Stimulated activated naive CD8-positive, alpha-beta T cell treated with anti-CD3 and anti-CD28 coated beads, Interleukin-15, amount 100 ng/mL, for 72 hours (primary cell): ENCODE measurements around the gene SV2B.

Experiments
- ATAC-seq: fragments of 150-1000 bp; cut with Tn5 transposase; 2 replicates; pipeline ENCODE4 v1.10.0; 2021; ENCODE audit warnings: mild to moderate bottlenecking, moderate library complexity
- DNase-seq, 2 donors: peaks; one replicate each; pipeline ENCODE4 v3.0.0; 2021 to 2022
- H3K27ac Mint-ChIP-seq, 2 donors: one replicate each; pipeline ENCODE4 v1.8.0; 2022; ENCODE audit warnings: mild to moderate bottlenecking in 2 of 2, mixed read lengths in 2 of 2, moderate library complexity in 2 of 2
- H3K27me3 Mint-ChIP-seq: one replicate; pipeline ENCODE4 v1.8.0; 2022; ENCODE audit warnings: mixed read lengths
- H3K4me1 Mint-ChIP-seq: one replicate; pipeline ENCODE4 v1.8.0; 2022; ENCODE audit warnings: mild to moderate bottlenecking, mixed read lengths
- H3K4me3 Mint-ChIP-seq, 2 donors: one replicate each; pipeline ENCODE4 v1.8.0; 2022; ENCODE audit warnings: mild to moderate bottlenecking in 2 of 2, mixed read lengths in 2 of 2, moderate library complexity in 1 of 2
- H3K9me3 Mint-ChIP-seq, 2 donors: one replicate each; pipeline ENCODE4 v1.8.0; 2022; ENCODE audit warnings: mixed read lengths in 2 of 2

SV2B gene

DNA sequence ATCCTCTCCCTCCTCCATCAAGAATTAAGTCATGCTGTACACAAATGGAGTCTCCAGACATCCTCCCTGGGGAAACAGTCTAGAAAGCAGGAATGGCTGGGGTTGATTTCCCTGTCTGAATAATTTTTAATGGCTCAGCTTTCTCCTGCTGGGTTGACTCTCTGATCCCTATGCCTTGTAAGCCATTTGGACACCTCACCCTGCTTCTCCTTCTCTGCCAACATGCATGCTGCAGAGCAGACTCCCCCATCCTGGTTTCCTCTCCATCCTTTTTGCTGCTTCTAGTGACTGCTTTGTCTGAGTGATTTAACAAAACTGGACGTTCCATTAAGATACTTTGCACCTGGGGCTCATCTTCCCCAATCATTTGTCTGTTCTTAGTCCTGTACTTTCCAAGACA lies 22.2 kb downstream of the SV2B start:
- H3K4me3 Mint-ChIP-seq, result no peak overlapping the region
- ATAC-seq, result no peak
- H3K9me3 Mint-ChIP-seq, result no peaks in the 10 kb centered on the region

DNA sequence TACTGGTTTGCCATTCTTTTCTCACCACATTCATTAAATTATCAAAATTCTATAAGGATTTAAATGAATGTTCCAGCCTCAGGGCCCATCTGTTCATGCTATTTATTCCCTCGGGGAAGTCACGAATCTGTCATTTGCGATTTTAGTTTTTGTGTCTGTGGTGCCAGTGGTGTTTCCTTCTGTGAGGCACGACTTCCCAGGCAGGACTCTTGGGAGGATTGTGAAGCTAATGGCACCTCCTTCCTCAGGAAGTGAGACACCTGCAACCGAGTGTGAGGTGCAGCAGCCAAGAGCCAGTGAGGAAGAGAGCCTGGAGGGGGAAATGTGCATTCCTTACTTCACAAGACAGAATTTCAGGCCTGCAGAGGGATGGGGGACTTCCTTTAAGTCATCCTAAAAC lies 24.1 kb downstream of the SV2B start:
- Mint-ChIP-seq H3K27ac (no peak overlapping the region), H3K4me3 (no peak overlapping the region), H3K27me3 (peaks cover 41% of the 10 kb centered on the region), H3K4me1 (no peaks in the 10 kb centered on the region), H3K9me3 (no peaks in the 10 kb centered on the region)
- no peak for DNase-seq
- ATAC-seq, result no peak

More for the DNA sequence above, 22.2 kb downstream of the SV2B start:
- H3K27ac Mint-ChIP-seq, result no peak overlapping the region
- no peak for DNase-seq
- peaks cover 55% of the 10 kb centered on the region for H3K27me3 Mint-ChIP-seq
- no peaks in the 10 kb centered on the region for H3K4me1 Mint-ChIP-seq

DNA sequence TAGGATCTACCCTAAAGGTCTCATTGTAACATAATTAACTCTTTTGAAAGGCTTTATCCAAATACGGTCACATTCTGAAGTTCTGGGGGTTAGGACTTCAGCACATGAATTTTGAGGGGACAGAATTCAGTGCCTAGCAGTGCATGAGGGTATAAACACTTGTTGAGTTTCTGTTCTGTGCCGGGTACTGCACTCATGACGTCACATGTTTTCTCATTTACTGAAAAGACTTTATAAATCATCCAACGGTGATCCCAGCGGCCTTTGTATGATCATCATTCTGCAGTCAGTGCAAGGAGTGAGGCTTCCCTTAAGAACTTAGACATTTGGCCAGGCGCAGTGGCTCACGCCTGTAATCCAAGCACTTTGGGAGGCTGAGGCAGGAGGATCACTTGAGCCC lies 25.1 kb downstream of the SV2B start:
- Mint-ChIP-seq H3K27ac (no peak overlapping the region), H3K4me3 (no peak overlapping the region), H3K4me1 (no peaks in the 10 kb centered on the region), H3K9me3 (no peaks in the 10 kb centered on the region), H3K27me3 (peaks cover 41% of the 10 kb centered on the region)
- DNase-seq, result no peak
- ATAC-seq, result no peak

DNA sequence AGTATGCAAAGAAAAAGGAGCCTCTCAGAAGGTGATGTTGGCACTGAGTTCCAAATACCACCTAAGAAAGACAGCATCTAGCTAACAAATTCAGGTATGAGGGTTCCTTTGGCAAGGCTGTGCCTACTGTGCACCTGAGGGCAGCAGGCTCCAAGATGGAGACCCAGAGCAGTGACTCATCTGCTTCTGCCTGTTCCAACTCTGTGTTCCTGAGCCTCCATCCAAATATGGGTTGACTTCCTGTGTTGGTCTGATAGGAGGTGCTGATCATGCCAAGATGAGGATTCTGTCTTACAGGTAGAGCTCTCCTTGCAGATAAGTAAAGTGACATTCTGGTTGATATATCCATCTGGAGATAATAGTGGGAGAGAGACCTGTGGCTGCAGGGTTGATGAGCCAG lies 26.0 kb downstream of the SV2B start:
- no peaks in the 10 kb centered on the region for H3K4me1 Mint-ChIP-seq
- no peak for DNase-seq
- peaks cover 41% of the 10 kb centered on the region for H3K27me3 Mint-ChIP-seq
- no peak overlapping the region for H3K27ac Mint-ChIP-seq
- no peaks in the 10 kb centered on the region for H3K9me3 Mint-ChIP-seq
- no peak overlapping the region for H3K4me3 Mint-ChIP-seq
- no peak for ATAC-seq

DNA sequence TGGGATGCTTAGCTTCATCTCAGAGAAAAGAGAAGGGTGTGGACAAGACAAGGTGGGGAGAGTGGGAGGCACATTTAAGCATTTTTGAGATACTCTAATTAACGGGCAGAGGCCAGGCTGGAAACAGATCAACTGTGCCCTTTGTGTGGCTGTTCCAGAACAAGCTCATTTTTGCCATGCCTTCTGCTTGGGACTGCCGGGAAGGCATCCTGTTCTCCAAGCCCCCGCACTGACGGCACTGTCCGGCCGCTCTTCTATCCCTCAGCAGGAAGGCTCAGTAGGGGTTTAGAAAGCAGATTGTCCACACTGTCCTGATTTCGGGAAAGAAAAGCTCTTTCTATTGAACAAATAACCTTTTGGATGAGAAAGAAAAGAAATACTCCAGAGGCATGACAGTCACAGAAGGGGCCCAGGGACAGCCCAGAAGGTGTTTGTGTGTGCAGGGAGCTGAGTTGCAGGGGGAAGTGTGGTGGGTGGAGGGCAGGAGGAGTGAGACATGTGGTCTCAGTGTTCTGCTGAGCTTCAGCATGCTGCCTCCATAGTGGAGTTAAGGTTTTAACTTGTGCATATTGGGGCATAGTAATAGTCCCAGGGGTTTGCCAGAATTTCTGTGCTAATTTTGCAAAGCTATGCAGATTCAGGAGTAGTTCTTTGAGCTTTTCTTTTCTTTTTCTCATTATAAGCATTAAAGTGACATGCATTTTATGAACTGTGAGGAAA lies 27.3 kb downstream of the SV2B start:
- Mint-ChIP-seq H3K27ac (no peak overlapping the region), H3K4me3 (no peak overlapping the region), H3K27me3 (peaks cover 34% of the 10 kb centered on the region), H3K4me1 (no peaks in the 10 kb centered on the region), H3K9me3 (no peaks in the 10 kb centered on the region)
- ATAC-seq, result no peak
- DNase-seq, result no peak

DNA sequence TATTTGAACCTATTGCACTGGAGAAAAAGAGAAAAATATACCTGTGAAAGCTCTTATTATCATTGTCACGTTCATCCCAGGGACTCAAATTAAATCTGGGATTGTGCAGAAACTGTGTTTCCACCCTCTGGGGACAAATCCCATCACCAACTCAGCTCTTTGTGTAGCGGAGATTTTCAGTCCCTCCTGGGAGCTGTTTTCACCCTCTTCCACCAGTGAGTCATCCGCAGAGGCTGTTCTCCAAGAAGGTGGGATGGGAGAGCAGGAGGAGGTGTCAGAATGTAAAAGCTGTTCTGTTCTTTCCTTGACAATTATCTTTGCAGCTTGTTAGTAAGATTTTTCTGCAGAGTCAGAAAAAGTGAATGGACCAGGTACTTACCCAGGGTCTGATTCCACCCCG lies 28.0 kb downstream of the SV2B start:
- ATAC-seq, result no peak
- Mint-ChIP-seq H3K4me1 (no peaks in the 10 kb centered on the region), H3K4me3 (no peak overlapping the region), H3K27me3 (peaks cover 31% of the 10 kb centered on the region), H3K27ac (no peak overlapping the region), H3K9me3 (no peaks in the 10 kb centered on the region)
- no peak for DNase-seq

DNA sequence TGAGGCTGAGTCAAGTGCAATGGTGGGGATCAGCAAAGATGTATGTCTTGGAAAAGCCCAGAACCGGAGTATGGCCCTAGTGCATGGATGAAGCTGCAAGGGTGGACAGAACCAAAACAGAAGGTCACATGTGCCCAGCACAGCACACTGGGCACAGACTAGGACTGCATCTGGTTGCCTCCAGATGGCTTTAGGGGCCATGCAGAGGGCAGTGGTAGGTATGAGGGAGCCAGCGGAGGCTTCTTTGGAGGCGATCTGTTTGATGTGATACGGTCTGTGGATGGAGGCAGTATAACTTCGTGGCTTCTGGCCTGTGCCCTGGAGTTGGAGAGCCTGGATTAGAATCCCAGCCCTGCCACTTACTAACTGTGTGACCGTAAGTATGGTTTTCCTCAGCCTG lies 29.4 kb downstream of the SV2B start:
- no peak for DNase-seq
- Mint-ChIP-seq H3K27me3 (peaks cover 18% of the 10 kb centered on the region), H3K9me3 (no peaks in the 10 kb centered on the region), H3K27ac (no peak overlapping the region), H3K4me1 (no peaks in the 10 kb centered on the region), H3K4me3 (no peak overlapping the region)
- no peak for ATAC-seq

DNA sequence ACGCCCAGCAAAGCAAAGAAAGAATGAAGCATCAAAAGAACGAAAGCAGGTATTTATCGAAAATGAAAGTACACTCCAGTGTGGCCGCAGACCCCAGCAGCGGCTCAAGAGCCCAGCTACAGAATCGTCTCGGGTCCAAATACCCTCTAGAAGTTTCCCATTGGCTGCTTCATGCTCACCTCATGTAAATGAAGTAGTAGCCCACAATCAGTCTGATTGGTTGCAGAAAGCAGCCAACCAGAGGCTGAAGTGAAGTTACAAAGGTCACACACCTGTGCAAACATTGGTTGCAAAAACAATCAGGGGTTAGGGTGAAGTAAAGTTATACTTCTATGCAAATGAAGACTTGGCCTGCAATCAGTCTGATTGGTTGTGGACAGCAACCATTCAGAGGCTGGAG lies 32.0 kb downstream of the SV2B start:
- H3K27me3 Mint-ChIP-seq, result peaks cover 27% of the 10 kb centered on the region
- no peak for ATAC-seq

DNA sequence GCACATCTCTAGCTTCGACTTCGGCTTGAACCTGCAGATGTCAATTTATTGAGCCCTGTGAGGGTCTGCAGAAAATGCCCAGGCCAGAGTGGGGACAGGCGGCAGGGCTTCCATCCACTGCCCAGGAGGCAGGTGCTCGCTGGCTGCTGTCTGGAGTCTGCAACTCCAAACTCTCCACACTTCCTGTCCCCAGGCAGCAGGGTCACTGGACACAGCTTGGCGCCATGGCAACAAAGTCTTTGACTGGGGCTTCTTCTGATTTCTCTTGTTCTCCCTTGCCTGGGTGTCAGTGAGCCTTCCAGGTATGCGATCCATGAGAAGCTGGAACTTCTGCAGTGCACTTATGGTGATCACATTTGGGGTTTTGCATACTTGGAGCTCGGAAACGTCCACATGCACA lies 33.5 kb downstream of the SV2B start:
- no peak for ATAC-seq
- Mint-ChIP-seq H3K4me1 (no peaks in the 10 kb centered on the region), H3K9me3 (no peaks in the 10 kb centered on the region), H3K27me3 (peaks cover 21% of the 10 kb centered on the region), H3K27ac (no peak overlapping the region), H3K4me3 (no peak overlapping the region)
- no peak for DNase-seq

More for the DNA sequence above, 32.0 kb downstream of the SV2B start:
- no peak overlapping the region for H3K27ac Mint-ChIP-seq
- DNase-seq, result no peak
- no peaks in the 10 kb centered on the region for H3K4me1 Mint-ChIP-seq
- no peaks in the 10 kb centered on the region for H3K9me3 Mint-ChIP-seq
- no peak overlapping the region for H3K4me3 Mint-ChIP-seq

DNA sequence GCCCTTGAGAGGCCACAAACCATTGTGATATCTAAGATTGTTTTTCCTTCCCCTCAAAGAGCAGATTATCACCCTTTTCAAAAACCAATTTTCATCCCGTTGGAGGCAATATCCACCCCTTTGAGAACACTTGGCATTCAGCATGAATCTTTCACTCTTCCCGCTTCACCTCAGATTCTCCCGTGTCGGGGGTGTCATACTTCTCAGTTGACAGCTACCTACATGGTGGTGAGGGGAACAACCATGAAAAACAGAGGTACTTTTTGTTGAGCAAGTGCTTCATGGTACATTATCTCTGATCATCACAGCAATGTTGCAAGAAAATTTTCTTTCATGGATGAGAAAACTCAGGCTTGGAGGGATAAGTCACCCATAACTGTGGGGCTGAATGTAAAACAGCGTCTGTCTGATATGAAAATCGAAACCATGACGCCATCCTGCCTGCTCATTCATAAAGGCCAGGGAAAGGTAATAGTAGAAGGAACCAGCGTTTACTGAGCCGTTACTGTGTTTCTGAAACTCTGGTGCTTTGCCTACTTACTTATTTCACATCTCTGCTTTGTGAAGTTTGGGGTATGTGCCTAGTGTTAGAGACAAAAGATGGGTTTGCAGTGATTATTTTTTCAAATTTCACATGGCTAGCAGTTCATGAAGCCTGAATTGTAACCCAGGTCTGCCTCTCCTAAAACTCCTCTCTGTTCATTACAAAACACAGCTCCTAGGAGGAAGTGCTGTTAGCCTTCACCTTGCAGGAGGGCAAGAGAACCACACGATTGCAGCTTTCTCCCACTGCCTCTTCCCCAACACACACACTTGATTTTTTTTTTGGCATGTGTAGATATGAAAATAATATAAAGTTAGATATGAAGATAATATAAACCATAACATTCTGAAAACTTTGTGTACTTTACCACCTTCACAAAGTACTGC lies 35.4 kb downstream of the SV2B start:
- Mint-ChIP-seq H3K9me3 (no peaks in the 10 kb centered on the region), H3K27ac (no peak overlapping the region), H3K4me1 (no peaks in the 10 kb centered on the region), H3K4me3 (no peak overlapping the region), H3K27me3 (peaks cover 21% of the 10 kb centered on the region)
- DNase-seq (no peak), ATAC-seq (no peak)

DNA sequence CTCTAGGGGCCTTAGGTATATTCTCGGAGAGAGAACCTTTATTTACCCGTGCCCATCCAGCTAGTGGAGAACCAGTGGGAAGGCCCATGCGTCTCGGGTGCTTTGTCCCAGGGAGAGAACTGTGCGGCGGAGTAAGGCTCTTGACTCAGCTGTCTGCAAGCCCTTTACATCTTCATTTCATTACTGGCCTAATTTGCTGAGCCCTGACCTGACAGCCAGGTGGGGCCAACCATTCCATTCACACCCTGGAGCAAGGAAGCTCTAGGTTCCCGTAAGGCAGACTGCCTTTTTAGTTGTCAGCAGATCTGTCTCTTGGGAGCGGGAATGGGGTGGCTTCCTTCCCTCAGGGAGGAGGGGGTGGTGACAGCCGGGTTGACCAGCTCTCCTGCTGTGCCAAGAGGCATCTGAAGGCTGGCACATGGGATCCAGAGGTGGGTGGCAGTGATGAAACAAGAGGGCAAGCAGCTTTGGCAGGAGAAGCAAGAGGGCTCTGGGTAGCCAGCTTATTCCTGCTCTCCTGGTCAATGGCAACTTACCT lies 36.4 kb downstream of the SV2B start:
- Mint-ChIP-seq H3K27ac (no peak overlapping the region), H3K9me3 (no peaks in the 10 kb centered on the region), H3K4me1 (no peaks in the 10 kb centered on the region), H3K4me3 (no peak overlapping the region), H3K27me3 (peaks cover 21% of the 10 kb centered on the region)
- DNase-seq, result no peak
- ATAC-seq, result no peak

DNA sequence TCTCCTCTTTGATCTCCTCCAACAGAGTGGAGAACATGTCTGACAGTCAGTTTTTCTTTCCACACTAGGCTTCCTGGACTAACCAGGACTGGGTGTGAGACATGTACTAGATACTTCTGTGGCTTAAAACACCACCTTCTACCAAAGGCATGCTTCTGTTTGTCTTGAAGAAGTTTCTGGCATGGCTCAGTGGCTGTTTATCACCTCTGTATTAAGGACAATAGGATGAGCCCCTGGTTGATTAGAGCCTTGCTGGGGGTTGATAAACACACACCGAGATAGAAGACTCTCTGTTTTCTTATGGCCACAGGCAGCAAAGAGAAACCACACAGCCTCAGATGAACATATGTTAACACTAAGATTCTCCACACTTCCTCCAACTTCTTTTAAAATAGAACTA lies 40.5 kb downstream of the SV2B start:
- Mint-ChIP-seq H3K9me3 (no peaks in the 10 kb centered on the region), H3K4me3 (no peak overlapping the region), H3K27ac (no peak overlapping the region), H3K4me1 (no peaks in the 10 kb centered on the region), H3K27me3 (peaks cover 32% of the 10 kb centered on the region)
- ATAC-seq (no peak), DNase-seq (no peak)

DNA sequence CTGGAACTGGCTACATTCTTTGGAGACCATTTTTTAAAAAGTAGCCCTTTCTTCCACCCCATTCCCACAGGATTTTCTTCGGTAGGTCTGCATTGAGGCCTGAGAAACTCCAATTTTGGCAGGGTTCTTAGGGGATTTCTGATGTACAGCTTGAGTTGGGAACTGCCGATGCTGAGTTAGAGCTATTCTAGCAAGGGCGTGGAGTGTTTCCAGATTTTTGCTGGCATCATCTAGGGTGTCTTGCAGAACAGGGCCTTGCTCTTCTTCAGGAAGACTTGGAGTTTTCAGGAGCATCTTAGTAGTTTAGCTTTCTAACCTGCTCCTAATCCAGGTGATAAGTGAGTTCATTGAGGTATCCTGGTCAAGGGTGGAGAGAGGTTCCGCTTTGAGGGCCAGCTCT lies 41.0 kb downstream of the SV2B start:
- DNase-seq, result no peak
- Mint-ChIP-seq H3K4me3 (no peak overlapping the region), H3K9me3 (no peaks in the 10 kb centered on the region), H3K27me3 (peaks cover 27% of the 10 kb centered on the region), H3K27ac (no peak overlapping the region), H3K4me1 (no peaks in the 10 kb centered on the region)
- ATAC-seq, result no peak

DNA sequence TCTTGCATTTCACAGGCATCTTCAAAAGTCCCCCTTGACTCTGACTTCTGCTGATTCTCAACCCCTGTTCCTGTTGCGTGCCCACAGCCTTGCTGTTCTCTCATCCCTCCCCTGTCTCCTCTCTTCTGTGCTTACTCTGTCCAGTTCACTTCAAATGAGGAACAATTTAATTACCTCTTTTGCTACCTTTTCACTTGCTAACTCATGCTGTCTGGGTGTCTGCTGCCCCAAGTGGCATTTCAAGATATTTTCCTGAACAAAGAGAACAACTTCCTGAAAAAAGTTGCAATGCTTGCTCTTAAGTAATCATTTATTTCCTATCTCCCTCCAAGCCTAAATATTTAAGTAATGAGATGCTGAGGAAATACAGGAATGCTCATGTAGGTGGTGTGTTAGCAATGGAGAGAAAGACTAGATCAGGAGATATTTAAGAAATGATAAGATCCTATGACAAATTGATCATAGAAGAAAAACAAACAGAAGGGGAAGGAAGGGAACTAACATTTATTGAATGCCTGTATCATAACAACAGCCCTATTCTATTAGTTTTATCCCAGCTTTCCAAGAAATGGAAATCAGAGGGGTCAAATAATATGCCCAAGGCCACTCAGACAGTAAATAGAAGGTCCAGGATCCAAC lies 42.2 kb downstream of the SV2B start:
- Mint-ChIP-seq H3K27ac (no peak overlapping the region), H3K4me3 (no peak overlapping the region), H3K4me1 (no peaks in the 10 kb centered on the region), H3K9me3 (no peaks in the 10 kb centered on the region), H3K27me3 (peaks cover 27% of the 10 kb centered on the region)
- DNase-seq (no peak), ATAC-seq (no peak)

DNA sequence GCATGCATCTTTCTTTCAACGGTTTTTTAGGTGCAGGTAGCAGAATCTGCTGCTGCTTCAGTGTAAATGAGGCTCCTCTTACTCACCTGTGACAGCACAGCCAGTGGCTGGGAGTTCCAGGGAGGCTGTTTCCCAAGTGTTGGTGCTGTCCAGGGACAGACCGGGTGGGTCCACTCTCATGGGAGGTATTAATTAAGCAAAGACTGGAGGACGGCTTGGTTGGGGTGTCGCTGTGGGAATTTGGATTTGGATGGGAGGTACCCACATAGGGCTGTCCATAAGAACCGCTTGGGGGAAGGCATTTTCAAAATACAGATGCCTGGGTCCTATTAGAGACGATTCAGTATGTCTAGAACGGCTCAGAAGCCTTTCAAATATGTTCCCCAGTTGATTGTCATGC lies 42.9 kb downstream of the SV2B start:
- no peak overlapping the region for H3K27ac Mint-ChIP-seq
- H3K27me3 Mint-ChIP-seq, result peaks cover 33% of the 10 kb centered on the region
- no peak overlapping the region for H3K4me3 Mint-ChIP-seq
- ATAC-seq, result no peak
- no peak for DNase-seq
- H3K9me3 Mint-ChIP-seq, result no peaks in the 10 kb centered on the region
- no peaks in the 10 kb centered on the region for H3K4me1 Mint-ChIP-seq

DNA sequence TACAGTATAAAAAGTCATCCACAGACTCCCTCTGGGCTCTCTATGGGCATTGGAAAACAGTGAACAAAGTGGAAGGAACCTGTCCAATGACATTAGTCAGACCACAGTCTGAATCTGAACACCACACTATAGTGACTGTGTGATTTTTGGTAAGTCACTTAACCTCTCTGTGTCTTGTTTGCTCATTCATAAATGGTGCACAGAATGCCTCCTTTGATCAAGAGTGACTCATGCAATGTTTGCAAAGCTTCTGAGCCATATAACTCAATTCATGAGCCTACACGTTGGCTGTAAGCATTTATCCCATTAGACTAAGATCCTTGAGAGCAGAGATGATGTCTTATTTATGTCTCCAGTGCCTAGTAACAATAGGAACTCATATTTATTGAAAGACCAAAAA lies 46.7 kb downstream of the SV2B start:
- ATAC-seq, result no peak
- Mint-ChIP-seq H3K4me3 (no peak overlapping the region), H3K4me1 (no peaks in the 10 kb centered on the region), H3K27ac (no peak overlapping the region), H3K9me3 (no peaks in the 10 kb centered on the region), H3K27me3 (peaks cover 61% of the 10 kb centered on the region)
- no peak for DNase-seq
